Stomach (tissue), 4 donors: Measurements from ENCODE around the gene PCSK2.

ENCODE experiments used
- CTCF ChIP-seq, 7 experiments: fragments of 450-650 bp in 4 of 7; fragments of 200-600 bp in 3 of 7; sonication (generic) in 3 of 7; IDR thresholded peaks; one replicate each; pipeline ENCODE4 v1.5.1; 2016 to 2019; ENCODE audit warnings: antibody characterized with exemption in 7 of 7, control low read depth in 2 of 7, mild to moderate bottlenecking in 1 of 7
- POLR2A ChIP-seq, 4 donors: fragments of 450-650 bp; IDR thresholded peaks; one replicate each; pipeline ENCODE4 v1.6.1; 2016; ENCODE audit warnings: antibody characterized with exemption in 4 of 4, control low read depth in 2 of 4, mild to moderate bottlenecking in 1 of 4, moderate library complexity in 1 of 4
- POLR2AphosphoS5 ChIP-seq, 3 donors: sonication (generic); formaldehyde crosslinking; IDR thresholded peaks; one replicate each; pipeline ENCODE4 v1.6.1; 2016; ENCODE audit warnings: antibody characterized with exemption in 3 of 3

GRCh38 chr20:17441745-17442144 lies 214.9 kb downstream of the PCSK2 start:
- TF ChIP-seq POLR2AphosphoS5 (IDR thresholded peaks at IDR 0.05) (no peak), CTCF (IDR thresholded peaks at IDR 0.05) (no peak), POLR2A (IDR thresholded peaks at IDR 0.05) (no peak)
